ENCODE data around the gene NCKAP1. TPM values are rescaled to one million over a fixed set of nuclear protein-coding genes. Genes with fewer than 3 reads are reported as not detected.

Gene NCKAP1
- total RNA-seq, 1 donor from 2014 or later = 180 TPM

- DNase-seq (ENCODE audit: low read depth) (no peak), FAIRE-seq (no peak)
- H3K36me3 ChIP-seq (ENCODE audit: control insufficient read depth, insufficient read depth, low read length) = peaks cover 7% of the 10 kb centered on the region
- TF ChIP-seq CTCF (IDR thresholded peaks at IDR 0.05; ENCODE audit: insufficient read depth, low read length, severe bottlenecking) = no peak
- no peak overlapping the region for H3K4me3 ChIP-seq (ENCODE audit: low read depth, low read length)
- H3K27me3 ChIP-seq (ENCODE audit: control insufficient read depth, insufficient read depth, low read length) = no peaks in the 10 kb centered on the region
These were observed 119.2 kb downstream of the NCKAP1 start for GRCh38 chr2:182918961-182919652.

- peaks cover 8% of the 10 kb centered on the region for H3K36me3 ChIP-seq (ENCODE audit: control insufficient read depth, insufficient read depth, low read length)
- no peaks in the 10 kb centered on the region for H3K27me3 ChIP-seq (ENCODE audit: control insufficient read depth, insufficient read depth, low read length)
- no peak for DNase-seq (ENCODE audit: low read depth)
- H3K4me3 ChIP-seq (ENCODE audit: low read depth, low read length) = no peak overlapping the region
- no peak for TF ChIP-seq CTCF (IDR thresholded peaks at IDR 0.05; ENCODE audit: insufficient read depth, low read length, severe bottlenecking)
- no peak for FAIRE-seq
These were observed 120.3 kb downstream of the NCKAP1 start for GRCh38 chr2:182917924-182918323.

GRCh38 chr2:182916417-182916816 lies 121.8 kb downstream of the NCKAP1 start:
- TF ChIP-seq CTCF (IDR thresholded peaks at IDR 0.05; ENCODE audit: insufficient read depth, low read length, severe bottlenecking) = no peak
- FAIRE-seq (no peak), DNase-seq (ENCODE audit: low read depth) (no peak)
- Histone ChIP-seq H3K4me3 (ENCODE audit: low read depth, low read length) (no peak overlapping the region), H3K36me3 (ENCODE audit: control insufficient read depth, insufficient read depth, low read length) (peaks cover 8% of the 10 kb centered on the region), H3K27me3 (ENCODE audit: control insufficient read depth, insufficient read depth, low read length) (no peaks in the 10 kb centered on the region)

GRCh38 chr2:182915369-182916326 lies 122.6 kb downstream of the NCKAP1 start:
- FAIRE-seq = peak; percentile 13
- H3K27me3 ChIP-seq (ENCODE audit: control insufficient read depth, insufficient read depth, low read length) = no peaks in the 10 kb centered on the region
- TF ChIP-seq CTCF (IDR thresholded peaks at IDR 0.05; ENCODE audit: insufficient read depth, low read length, severe bottlenecking) = no peak

GRCh38 chr2:182914852-182915251 lies 123.4 kb downstream of the NCKAP1 start:
- DNase-seq (ENCODE audit: low read depth) (no peak), FAIRE-seq (no peak)
- no peaks in the 10 kb centered on the region for H3K27me3 ChIP-seq (ENCODE audit: control insufficient read depth, insufficient read depth, low read length)
- no peak for TF ChIP-seq CTCF (IDR thresholded peaks at IDR 0.05; ENCODE audit: insufficient read depth, low read length, severe bottlenecking)
- H3K4me3 ChIP-seq (ENCODE audit: low read depth, low read length) = no peak overlapping the region
- peaks cover 11% of the 10 kb centered on the region for H3K36me3 ChIP-seq (ENCODE audit: control insufficient read depth, insufficient read depth, low read length)

More at GRCh38 chr2:182915369-182916326, 122.6 kb downstream of the NCKAP1 start:
- peaks cover 8% of the 10 kb centered on the region for H3K36me3 ChIP-seq (ENCODE audit: control insufficient read depth, insufficient read depth, low read length)
- H3K4me3 ChIP-seq (ENCODE audit: low read depth, low read length) = no peak overlapping the region
- peak; percentile 72 for DNase-seq (ENCODE audit: low read depth)
